K562 (cell line): Measurements from ENCODE around the gene TPGS2. TPM values are rescaled to one million over a fixed set of nuclear protein-coding genes. Genes with fewer than 3 reads are reported as not detected.
"Not testable (repeated sequence)": the region's sequence is repeated elsewhere in the genome, so short reads cannot be mapped to it uniquely, and the experiment has no call there.

Experiments used
- ATAC-seq: fragments of 200-7000 bp; cut with Tn5 transposase; 3 replicates; pipeline ENCODE4 v1.9.1; 2020; ENCODE audit warnings: moderate library complexity
- BruUV-seq: library from RNA; stranded (reverse); fragments of 400-500 nt; replicated peaks from 2 replicates; lab custom pipeline; 2021; lab: Mats Ljungman, UMichigan
- CTCF ChIA-PET: fragments of 300-600 bp; formaldehyde crosslinking; extraction: SDS; loops from one replicate; lab custom pipeline; 2021; ENCODE audit warnings: low intra/inter-chr PET ratio; lab: Yijun Ruan, JAX
- POLR2A ChIA-PET: fragments of 300-600, 350-650 bp; sonication (Branson Sonifier 250); formaldehyde crosslinking; extraction: SDS; loops from one replicate; lab custom pipeline; 2021; ENCODE audit warnings: antibody characterized with exemption, inconsistent platforms; lab: Yijun Ruan, JAX
- DNase-seq, 4 experiments: peaks; one replicate each; pipeline versions ENCODE4 v3.0.0 to v3.0.0-alpha.2; 2011 to 2018; ENCODE audit warnings: low spot score in 3 of 4, mixed read lengths in 3 of 4; ENCODE audit errors: extremely low read depth in 1 of 4
- FAIRE-seq: peaks from 2 replicates; lab custom pipeline; 2011; peaks lifted over from hg19 to GRCh38; lab: Jason Lieb, UNC
- H2AFZ ChIP-seq: 2 replicates; pipeline ENCODE4 v1.6.0; 2011; ENCODE audit warnings: low read depth, low read length, control low read depth, inconsistent platforms
- H3K27ac ChIP-seq: fragments of 200-600 bp; 3 replicates; pipeline ENCODE4 v1.8.0; 2011; ENCODE audit warnings: low read depth, mild to moderate bottlenecking, control low read depth, inconsistent platforms, low read length, moderate library complexity, mixed read lengths; ENCODE audit errors: extremely low read depth
- H3K27me3 ChIP-seq, 2 experiments: fragments of 300-600 bp in 1 of 2; 2 replicates in 1 of 2; 3 replicates in 1 of 2; pipeline versions ENCODE4 v1.6.0 to v1.8.0; 2011; ENCODE audit warnings: inconsistent platforms in 2 of 2, low read length in 2 of 2, mild to moderate bottlenecking in 1 of 2, mixed read lengths in 1 of 2, moderate library complexity in 1 of 2; ENCODE audit not compliant: control insufficient read depth in 2 of 2, insufficient read depth in 2 of 2
- H3K36me3 ChIP-seq: fragments of 300-600 bp; 3 replicates; pipeline ENCODE4 v1.8.0; 2011; ENCODE audit warnings: mild to moderate bottlenecking, low read length, inconsistent platforms; ENCODE audit not compliant: control insufficient read depth, insufficient read depth
- H3K4me1 ChIP-seq, 2 experiments: fragments of 200-600 bp in 1 of 2; replicated peaks in 1 of 2; 2 replicates in 1 of 2; 3 replicates in 1 of 2; pipeline versions ENCODE4 v1.5.1 to v1.8.0; 2011; ENCODE audit warnings: inconsistent platforms in 2 of 2, low read length in 2 of 2, mild to moderate bottlenecking in 1 of 2, mixed read lengths in 1 of 2, moderate library complexity in 1 of 2; ENCODE audit not compliant: control insufficient read depth in 2 of 2, insufficient read depth in 2 of 2
- H3K4me2 ChIP-seq: 2 replicates; pipeline ENCODE4 v1.6.1; 2011; ENCODE audit warnings: low read length, control low read depth, inconsistent platforms, mixed read lengths; ENCODE audit not compliant: insufficient read depth
- H3K4me3 ChIP-seq: fragments of 200-600 bp; sonication (generic), shearing (Covaris generic); 2 replicates; pipeline ENCODE4 v1.5.1; 2016; ENCODE audit warnings: control low read depth, inconsistent platforms
- H3K79me2 ChIP-seq: fragments of 200-600 bp; 3 replicates; pipeline ENCODE4 v1.8.0; 2011; ENCODE audit warnings: low read length, inconsistent platforms; ENCODE audit not compliant: control insufficient read depth, insufficient read depth
- H3K9ac ChIP-seq, 2 experiments: 2 replicates each; pipeline versions ENCODE4 v1.6.0 to v1.6.1; 2011; ENCODE audit warnings: low read depth in 2 of 2, low read length in 2 of 2, control low read depth in 1 of 2, inconsistent platforms in 1 of 2, mild to moderate bottlenecking in 1 of 2, mixed read lengths in 1 of 2; ENCODE audit not compliant: insufficient read depth in 1 of 2
- H3K9me1 ChIP-seq: one replicate; pipeline ENCODE4 v1.6.0; 2011; ENCODE audit warnings: inconsistent platforms, mild to moderate bottlenecking, low read length, moderate library complexity; ENCODE audit not compliant: control insufficient read depth, insufficient read depth
- H3K9me3 ChIP-seq: replicated peaks from 2 replicates; pipeline ENCODE4 v1.5.1; 2011; ENCODE audit warnings: low read depth, low read length, inconsistent platforms; ENCODE audit not compliant: control insufficient read depth, insufficient read depth
- H4K20me1 ChIP-seq: replicated peaks from 2 replicates; pipeline ENCODE4 v1.6.1; 2011; ENCODE audit warnings: low read length, inconsistent platforms, mixed read lengths; ENCODE audit not compliant: control insufficient read depth, insufficient read depth
- CBX8 ChIP-seq: fragments of 200-600 bp; sonication (generic); IDR thresholded peaks from 2 replicates; pipeline ENCODE4 v1.6.1; 2012; ENCODE audit warnings: borderline replicate concordance, mixed run types, low read depth, mild to moderate bottlenecking, moderate library complexity, mixed read lengths, low read length, control low read depth, inconsistent platforms; ENCODE audit not compliant: poor library complexity, severe bottlenecking; ENCODE audit errors: extremely low read depth
- FOXA1 ChIP-seq: fragments of 450-650 bp; IDR thresholded peaks from 2 replicates; pipeline ENCODE4 v1.6.1; 2016; ENCODE audit warnings: mild to moderate bottlenecking, borderline replicate concordance
- HDAC3 ChIP-seq: fragments of 450-650 bp; IDR thresholded peaks from 2 replicates; pipeline ENCODE4 v1.6.1; 2018; ENCODE audit warnings: borderline replicate concordance, mild to moderate bottlenecking, moderate library complexity; ENCODE audit not compliant: partially characterized antibody
- MCM7 ChIP-seq, 2 experiments: fragments of 450-650 bp; IDR thresholded peaks; 2 replicates each; pipeline ENCODE4 v1.6.1; 2016 to 2018
- MEF2A ChIP-seq: IDR thresholded peaks from 2 replicates; pipeline ENCODE4 v1.6.1; 2011; ENCODE audit warnings: low read depth, mild to moderate bottlenecking, low read length, moderate library complexity; ENCODE audit not compliant: control insufficient read depth
- POLR3G ChIP-seq: IDR thresholded peaks from 2 replicates; pipeline ENCODE4 v1.6.1; 2011; ENCODE audit not compliant: insufficient read length, insufficient replicate concordance; ENCODE audit errors: extremely low read depth
- ZNF197 ChIP-seq: fragments of 200-800 bp; sonication (Bioruptor generic); IDR thresholded peaks from 2 replicates; pipeline ENCODE4 v1.6.1; 2016; ENCODE audit warnings: low read depth, missing genetic modification characterization, missing compliant biosample characterization
- in situ Hi-C: fragments of 300-500 bp; cut with MboI; formaldehyde crosslinking; loops from 4 replicates; pipeline ENCODE4 v1.15.0; 2018; ENCODE audit warnings: inconsistent platforms, mixed read lengths
- intact Hi-C: fragments of 100-400 bp; cut with micrococcal nuclease; formaldehyde crosslinking; loops from 2 replicates; pipeline ENCODE4 v1.14.2; 2022
- polyA plus RNA-seq, 8 experiments: library from polyadenylated mRNA; depleted of rRNA in 4 of 8; stranded (reverse) in 5 of 8; unstranded in 3 of 8; fragments of >200 nt; fragmentation: Nextera tagmentation in 2 of 8; fragmentation: Illumina TruSeq in 1 of 8; extraction: Ambion mirVana in 2 of 8; extraction: Trizol in 1 of 8; gene quantifications; 2 replicates each; pipeline versions ENCODE4 v1.2.1 to v1.2.3, GENCODE V29; 2011 to 2014; ENCODE audit warnings: inconsistent platforms in 1 of 8, missing spikeins in 1 of 8
- total RNA-seq, 7 experiments: library from RNA; depleted of rRNA in 6 of 7; stranded (reverse); fragments of >200 nt in 6 of 7; fragmentation: Illumina TruSeq in 2 of 7; extraction: Trizol in 2 of 7; gene quantifications; 2 replicates each; pipeline versions ENCODE4 v1.2.1 to v1.2.3, GENCODE V29; 2011 to 2021; ENCODE audit warnings: low replicate concordance in 1 of 7
- TF ChIP-seq, protein P1 (sequence below): sonication (generic); formaldehyde crosslinking; IDR thresholded peaks from 2 replicates; pipeline ENCODE4 v1.8.1; 2023; ENCODE audit warnings: mild to moderate bottlenecking, missing genetic modification reagents
- TF ChIP-seq, protein P2 (sequence below), 2 experiments: fragments of 450-650 bp in 1 of 2; sonication (generic) in 1 of 2; formaldehyde crosslinking in 1 of 2; IDR thresholded peaks; 2 replicates each; pipeline versions ENCODE4 v1.7.1 to v1.9.0; 2016 to 2022; ENCODE audit warnings: inconsistent platforms in 1 of 2, mild to moderate bottlenecking in 1 of 2, missing genetic modification reagents in 1 of 2

Gene TPGS2
- total and polyA plus RNA-seq, 9 of the 15 experiments (the other 6 are each of a cell fraction or from before 2014, with no cell fraction given), result 94.2 to 449 (median 134) TPM

DNA sequence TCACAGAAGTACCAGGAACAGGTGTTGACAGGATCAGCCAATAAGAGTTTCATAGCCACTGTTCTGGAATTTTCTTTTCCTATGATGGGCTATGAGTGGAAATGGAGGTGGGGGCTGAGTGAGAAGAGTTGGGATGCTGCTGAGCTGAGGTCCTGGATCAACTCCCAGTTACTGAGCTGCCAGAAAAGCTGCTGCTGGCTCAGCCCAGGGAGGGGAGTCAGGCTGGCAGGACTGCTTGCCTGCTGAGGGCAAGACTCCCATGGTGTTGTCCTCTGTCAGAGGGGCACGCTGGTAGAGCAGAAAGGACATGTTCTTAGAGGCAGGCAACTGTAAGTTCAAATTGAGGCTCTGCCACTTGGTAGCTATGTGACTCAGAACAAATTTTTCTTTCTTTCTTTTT, 11.8 kb downstream of the TPGS2 start (continued):
- TF ChIP-seq FOXA1 (no peak), ZNF197 (CRISPR knock-in tag) (no peak), POLR3G (no peak), MEF2A (no peak), HDAC3 (no peak), CBX8 (no peak), MCM7 (IDR thresholded peaks at IDR 0.05) (no peak)
- TF ChIP-seq, protein P1, sequence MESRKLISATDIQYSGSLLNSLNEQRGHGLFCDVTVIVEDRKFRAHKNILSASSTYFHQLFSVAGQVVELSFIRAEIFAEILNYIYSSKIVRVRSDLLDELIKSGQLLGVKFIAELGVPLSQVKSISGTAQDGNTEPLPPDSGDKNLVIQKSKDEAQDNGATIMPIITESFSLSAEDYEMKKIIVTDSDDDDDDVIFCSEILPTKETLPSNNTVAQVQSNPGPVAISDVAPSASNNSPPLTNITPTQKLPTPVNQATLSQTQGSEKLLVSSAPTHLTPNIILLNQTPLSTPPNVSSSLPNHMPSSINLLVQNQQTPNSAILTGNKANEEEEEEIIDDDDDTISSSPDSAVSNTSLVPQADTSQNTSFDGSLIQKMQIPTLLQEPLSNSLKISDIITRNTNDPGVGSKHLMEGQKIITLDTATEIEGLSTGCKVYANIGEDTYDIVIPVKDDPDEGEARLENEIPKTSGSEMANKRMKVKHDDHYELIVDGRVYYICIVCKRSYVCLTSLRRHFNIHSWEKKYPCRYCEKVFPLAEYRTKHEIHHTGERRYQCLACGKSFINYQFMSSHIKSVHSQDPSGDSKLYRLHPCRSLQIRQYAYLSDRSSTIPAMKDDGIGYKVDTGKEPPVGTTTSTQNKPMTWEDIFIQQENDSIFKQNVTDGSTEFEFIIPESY (CRISPR knock-in tag), result no peak

DNA sequence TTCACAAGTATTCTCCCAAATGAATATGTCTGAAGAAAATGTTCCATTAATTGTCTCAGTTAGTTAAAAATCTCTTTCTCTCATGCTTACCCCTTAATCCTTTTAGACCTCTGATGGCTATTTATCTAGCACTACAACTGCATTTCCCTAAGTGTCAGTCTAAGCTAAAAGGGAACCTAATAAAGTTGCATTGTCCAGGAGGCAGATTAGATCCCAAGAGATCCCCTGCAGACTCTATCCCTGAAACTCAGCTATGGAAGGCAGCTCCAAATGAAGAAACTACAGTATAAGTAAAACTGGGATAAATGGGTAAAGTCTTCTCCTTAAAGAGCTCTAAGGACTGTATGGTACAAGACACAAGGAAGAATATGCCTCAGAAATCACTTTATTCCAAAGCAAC, 12.7 kb downstream of the TPGS2 start:
- TF ChIP-seq, protein P2, sequence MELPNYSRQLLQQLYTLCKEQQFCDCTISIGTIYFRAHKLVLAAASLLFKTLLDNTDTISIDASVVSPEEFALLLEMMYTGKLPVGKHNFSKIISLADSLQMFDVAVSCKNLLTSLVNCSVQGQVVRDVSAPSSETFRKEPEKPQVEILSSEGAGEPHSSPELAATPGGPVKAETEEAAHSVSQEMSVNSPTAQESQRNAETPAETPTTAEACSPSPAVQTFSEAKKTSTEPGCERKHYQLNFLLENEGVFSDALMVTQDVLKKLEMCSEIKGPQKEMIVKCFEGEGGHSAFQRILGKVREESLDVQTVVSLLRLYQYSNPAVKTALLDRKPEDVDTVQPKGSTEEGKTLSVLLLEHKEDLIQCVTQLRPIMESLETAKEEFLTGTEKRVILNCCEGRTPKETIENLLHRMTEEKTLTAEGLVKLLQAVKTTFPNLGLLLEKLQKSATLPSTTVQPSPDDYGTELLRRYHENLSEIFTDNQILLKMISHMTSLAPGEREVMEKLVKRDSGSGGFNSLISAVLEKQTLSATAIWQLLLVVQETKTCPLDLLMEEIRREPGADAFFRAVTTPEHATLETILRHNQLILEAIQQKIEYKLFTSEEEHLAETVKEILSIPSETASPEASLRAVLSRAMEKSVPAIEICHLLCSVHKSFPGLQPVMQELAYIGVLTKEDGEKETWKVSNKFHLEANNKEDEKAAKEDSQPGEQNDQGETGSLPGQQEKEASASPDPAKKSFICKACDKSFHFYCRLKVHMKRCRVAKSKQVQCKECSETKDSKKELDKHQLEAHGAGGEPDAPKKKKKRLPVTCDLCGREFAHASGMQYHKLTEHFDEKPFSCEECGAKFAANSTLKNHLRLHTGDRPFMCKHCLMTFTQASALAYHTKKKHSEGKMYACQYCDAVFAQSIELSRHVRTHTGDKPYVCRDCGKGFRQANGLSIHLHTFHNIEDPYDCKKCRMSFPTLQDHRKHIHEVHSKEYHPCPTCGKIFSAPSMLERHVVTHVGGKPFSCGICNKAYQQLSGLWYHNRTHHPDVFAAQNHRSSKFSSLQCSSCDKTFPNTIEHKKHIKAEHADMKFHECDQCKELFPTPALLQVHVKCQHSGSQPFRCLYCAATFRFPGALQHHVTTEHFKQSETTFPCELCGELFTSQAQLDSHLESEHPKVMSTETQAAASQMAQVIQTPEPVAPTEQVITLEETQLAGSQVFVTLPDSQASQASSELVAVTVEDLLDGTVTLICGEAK (IDR thresholded peaks at IDR 0.05), result peak; percentile 91
- TF ChIP-seq, protein P2 (CRISPR knock-in tag; IDR thresholded peaks at IDR 0.05), result peak; percentile 74
- TF ChIP-seq, all 486 proteins: peak for 1; not testable (repeated sequence) for 485
- H3K9ac ChIP-seq, H3K9me3 ChIP-seq, BruUV-seq, H2AFZ ChIP-seq, H3K27ac ChIP-seq, H3K4me2 ChIP-seq, H4K20me1 ChIP-seq, intact Hi-C loops, H3K4me3 ChIP-seq, CTCF ChIA-PET, DNase-seq, FAIRE-seq, H3K9me1 ChIP-seq, H3K27me3 ChIP-seq, in situ Hi-C loops, ATAC-seq: not testable (repeated sequence)
- H3K36me3 ChIP-seq, result peaks cover 91% of the 10 kb centered on the region
- H3K79me2 ChIP-seq, result peaks cover 16% of the 10 kb centered on the region; the same call in 2 of the 3 replicates
- POLR2A ChIA-PET, result interaction anchor here (0.7 to 1.3 kb wide), 3 partner anchors 8 to 17 kb away, joined by 3 read pairs; partner anchors contain the start of genes KIAA1328 and TPGS2
- H3K4me1 ChIP-seq, result peaks cover 0 to 31% of the 10 kb centered on the region in 2 experiments; a peak in 2 of 5 replicates
